ENCODE data around the gene ARL15.

Gene ARL15

GRCh38 chr5:54242297-54242696, 68.1 kb downstream of the ARL15 start:
- no peak for DNase-seq

GRCh38 chr5:54234304-54234933, 76.0 kb downstream of the ARL15 start:
- DNase-seq, result peak; percentile 30

- no peak for DNase-seq
These were observed 79.3 kb downstream of the ARL15 start for GRCh38 chr5:54230936-54231685.

GRCh38 chr5:54229041-54229780, 81.2 kb downstream of the ARL15 start:
- DNase-seq, result peak; percentile 46

- no peak for DNase-seq
These were observed 82.6 kb downstream of the ARL15 start for GRCh38 chr5:54227759-54228158.

GRCh38 chr5:54227109-54227508, 83.3 kb downstream of the ARL15 start:
- no peak for DNase-seq

- DNase-seq, result no peak
These were observed 84.2 kb downstream of the ARL15 start for GRCh38 chr5:54226215-54226614.

- no peak for DNase-seq
These were observed 86.1 kb downstream of the ARL15 start for GRCh38 chr5:54224103-54224826.

GRCh38 chr5:54222336-54222735, 88.0 kb downstream of the ARL15 start:
- no peak for DNase-seq

GRCh38 chr5:54221135-54221534, 89.2 kb downstream of the ARL15 start:
- DNase-seq, result no peak

- DNase-seq, result no peak
These were observed 89.9 kb downstream of the ARL15 start for GRCh38 chr5:54220230-54221040.

GRCh38 chr5:54217826-54218503, 92.4 kb downstream of the ARL15 start:
- DNase-seq, result peak; percentile 44

GRCh38 chr5:54215233-54215736, 95.1 kb downstream of the ARL15 start:
- DNase-seq, result no peak

GRCh38 chr5:54214722-54215121, 95.7 kb downstream of the ARL15 start:
- no peak for DNase-seq

- DNase-seq, result no peak
These were observed 98.0 kb downstream of the ARL15 start for GRCh38 chr5:54212331-54212730.

- no peak for DNase-seq
These were observed 98.5 kb downstream of the ARL15 start for GRCh38 chr5:54211912-54212311.

- DNase-seq, result no peak
These were observed 102.8 kb downstream of the ARL15 start for GRCh38 chr5:54207566-54207965.

GRCh38 chr5:54206580-54207229, 103.7 kb downstream of the ARL15 start:
- no peak for DNase-seq

GRCh38 chr5:54205918-54206317, 104.5 kb downstream of the ARL15 start:
- no peak for DNase-seq

GRCh38 chr5:54205453-54205852, 104.9 kb downstream of the ARL15 start:
- no peak for DNase-seq

GRCh38 chr5:54197018-54197417, 113.4 kb downstream of the ARL15 start:
- no peak for DNase-seq
